H1 (cell line): ENCODE results near the gene RTN4RL1. TPM values are rescaled to one million over a fixed set of nuclear protein-coding genes. Genes with fewer than 3 reads are reported as not detected.
A peak's percentile ranks its signal among the peaks of the same experiment; 100 is the strongest.

Experiments
- CTCF ChIA-PET: fragments of 300-600 bp; sonication (Branson Sonifier 250); formaldehyde crosslinking; loops from one replicate; lab custom pipeline; 2021; ENCODE audit not compliant: partially characterized antibody; lab: Charles Lee
- POLR2A ChIA-PET: fragments of 300-600 bp; sonication (Branson Sonifier 250); formaldehyde crosslinking; loops from one replicate; lab custom pipeline; 2021; ENCODE audit warnings: inconsistent platforms; ENCODE audit not compliant: partially characterized antibody; lab: Charles Lee
- DNase-seq, 2 experiments: peaks; one replicate each; pipeline versions ENCODE4 v3.0.0 to v3.0.0-alpha.2; 2010 to 2022; ENCODE audit warnings: low spot score in 2 of 2, low read depth in 1 of 2, mixed read lengths in 1 of 2
- FAIRE-seq: peaks from 2 replicates; lab custom pipeline; 2011; peaks lifted over from hg19 to GRCh38; lab: Jason Lieb, UNC
- H2AFZ ChIP-seq: 2 replicates; pipeline ENCODE4 v1.8.1; 2012; ENCODE audit warnings: low read length, inconsistent platforms
- H2AK5ac ChIP-seq: 2 replicates; pipeline ENCODE4 v1.6.1; 2013; ENCODE audit warnings: low read depth, low read length
- H2BK120ac ChIP-seq: replicated peaks from 2 replicates; pipeline ENCODE3; 2013; ENCODE audit warnings: low read depth, low read length, inconsistent platforms
- H2BK12ac ChIP-seq: 2 replicates; pipeline ENCODE4 v1.6.1; 2013; ENCODE audit warnings: low read depth, low read length
- H2BK15ac ChIP-seq: 2 replicates; pipeline ENCODE4 v1.6.1; 2013; ENCODE audit warnings: low read length
- H2BK20ac ChIP-seq: 2 replicates; pipeline ENCODE4 v1.6.1; 2013; ENCODE audit warnings: low read length
- H2BK5ac ChIP-seq: 2 replicates; pipeline ENCODE4 v1.6.1; 2013; ENCODE audit warnings: low read depth, low read length
- H3K14ac ChIP-seq: 2 replicates; pipeline ENCODE4 v1.6.1; 2013; ENCODE audit warnings: inconsistent platforms; ENCODE audit not compliant: insufficient read length
- H3K18ac ChIP-seq: 2 replicates; pipeline ENCODE4 v1.6.1; 2013; ENCODE audit warnings: low read length; ENCODE audit errors: extremely low read depth
- H3K23ac ChIP-seq: 2 replicates; pipeline ENCODE4 v1.6.1; 2013; ENCODE audit warnings: inconsistent platforms; ENCODE audit not compliant: insufficient read length
- H3K23me2 ChIP-seq: 2 replicates; pipeline ENCODE4 v1.6.1; 2013; ENCODE audit warnings: low read depth, low read length
- H3K27ac ChIP-seq: 2 replicates; pipeline ENCODE4 v1.6.1; 2011; ENCODE audit warnings: low read depth, low read length, inconsistent platforms
- H3K27me3 ChIP-seq, 4 experiments: replicated peaks in 1 of 4; 1 replicate in 1 of 4; 2 replicates in 3 of 4; pipeline versions ENCODE4 v1.6.1 to v1.8.1; 2011 to 2013; ENCODE audit warnings: low read length in 3 of 4, mild to moderate bottlenecking in 3 of 4, inconsistent platforms in 2 of 4, mixed read lengths in 2 of 4, moderate library complexity in 1 of 4; ENCODE audit not compliant: control insufficient read depth in 3 of 4, insufficient read depth in 3 of 4; ENCODE audit errors: extremely low read depth in 1 of 4
- H3K36me3 ChIP-seq, 4 experiments: 2 replicates each; pipeline versions ENCODE4 v1.6.1 to v1.8.1; 2011 to 2013; ENCODE audit warnings: mild to moderate bottlenecking in 4 of 4, low read length in 3 of 4, moderate library complexity in 2 of 4, control low read depth in 1 of 4, inconsistent platforms in 1 of 4; ENCODE audit not compliant: insufficient read depth in 4 of 4, control insufficient read depth in 2 of 4
- H3K4ac ChIP-seq: replicated peaks from 2 replicates; pipeline ENCODE3; 2013; ENCODE audit warnings: low read length, low read depth, mixed read lengths, inconsistent platforms; ENCODE audit not compliant: insufficient read length
- H3K4me1 ChIP-seq, 4 experiments: replicated peaks in 1 of 4; 1 replicate in 1 of 4; 2 replicates in 3 of 4; pipeline versions ENCODE4 v1.6.1 to v1.8.1; 2011 to 2013; ENCODE audit warnings: low read length in 3 of 4, inconsistent platforms in 2 of 4, mixed read lengths in 1 of 4; ENCODE audit not compliant: insufficient read depth in 4 of 4, control insufficient read depth in 3 of 4
- H3K4me2 ChIP-seq, 2 experiments: 2 replicates each; pipeline versions ENCODE4 v1.6.1 to v1.8.1; 2011 to 2013; ENCODE audit warnings: low read depth in 2 of 2, low read length in 2 of 2, control low read depth in 1 of 2, inconsistent platforms in 1 of 2, mild to moderate bottlenecking in 1 of 2; ENCODE audit not compliant: insufficient read depth in 1 of 2
- H3K4me3 ChIP-seq, 4 experiments: fragments of 200-600, 300-600 bp in 1 of 4; sonication (generic), shearing (Covaris generic), sonication (Bioruptor Twin) in 1 of 4; 2 replicates each; pipeline versions ENCODE4 v1.5.1 to v1.8.1; 2011 to 2016; ENCODE audit warnings: low read length in 4 of 4, low read depth in 3 of 4, control low read depth in 2 of 4, inconsistent platforms in 2 of 4, mild to moderate bottlenecking in 2 of 4, mixed read lengths in 1 of 4, moderate library complexity in 1 of 4; ENCODE audit not compliant: insufficient read depth in 2 of 4; ENCODE audit errors: extremely low read depth in 1 of 4
- H3K56ac ChIP-seq: replicated peaks from 2 replicates; pipeline ENCODE3; 2013; ENCODE audit warnings: low read depth, mild to moderate bottlenecking, mixed read lengths, low read length, inconsistent platforms; ENCODE audit not compliant: insufficient read length
- H3K79me1 ChIP-seq: 2 replicates; pipeline ENCODE4 v1.6.1; 2013; ENCODE audit warnings: low read depth, low read length, control low read depth
- H3K79me2 ChIP-seq, 2 experiments: 2 replicates each; pipeline versions ENCODE4 v1.6.1 to v1.8.1; 2012 to 2013; ENCODE audit warnings: low read length in 2 of 2, mild to moderate bottlenecking in 2 of 2, inconsistent platforms in 1 of 2; ENCODE audit not compliant: insufficient read depth in 2 of 2, control insufficient read depth in 1 of 2
- H3K9ac ChIP-seq, 4 experiments: replicated peaks in 1 of 4; 1 replicate in 1 of 4; 2 replicates in 3 of 4; pipeline versions ENCODE4 v1.6.1 to v1.8.1; 2011 to 2013; ENCODE audit warnings: low read depth in 3 of 4, low read length in 3 of 4, control low read depth in 2 of 4, mild to moderate bottlenecking in 2 of 4, moderate library complexity in 2 of 4, inconsistent platforms in 1 of 4; ENCODE audit errors: extremely low read depth in 1 of 4
- H3K9me3 ChIP-seq, 2 experiments: 2 replicates each; pipeline versions ENCODE4 v1.6.1 to v1.8.1; 2012 to 2013; ENCODE audit warnings: mild to moderate bottlenecking in 2 of 2, moderate library complexity in 2 of 2, control low read depth in 1 of 2, inconsistent platforms in 1 of 2, low read depth in 1 of 2, low read length in 1 of 2, mixed read lengths in 1 of 2; ENCODE audit not compliant: insufficient read depth in 2 of 2
- H4K20me1 ChIP-seq, 2 experiments: replicated peaks in 1 of 2; 2 replicates each; pipeline versions ENCODE3 to v1.8.1; 2011 to 2013; ENCODE audit warnings: inconsistent platforms in 2 of 2, low read length in 2 of 2, mild to moderate bottlenecking in 1 of 2; ENCODE audit not compliant: insufficient read depth in 2 of 2, control insufficient read depth in 1 of 2
- H4K5ac ChIP-seq: 2 replicates; pipeline ENCODE4 v1.6.1; 2013; ENCODE audit warnings: low read length, low read depth, mixed read lengths, inconsistent platforms; ENCODE audit not compliant: insufficient read length
- H4K8ac ChIP-seq: 2 replicates; pipeline ENCODE4 v1.8.0; 2013; ENCODE audit warnings: mild to moderate bottlenecking, moderate library complexity, low read length, inconsistent platforms; ENCODE audit not compliant: insufficient read depth; ENCODE audit errors: extremely low read depth
- H4K91ac ChIP-seq: replicated peaks from 2 replicates; pipeline ENCODE3; 2013; ENCODE audit warnings: low read length, mixed read lengths, inconsistent platforms; ENCODE audit not compliant: insufficient read length
- ATF3 ChIP-seq: IDR thresholded peaks from 2 replicates; pipeline ENCODE4 v1.6.1; 2011; ENCODE audit warnings: low read depth, mild to moderate bottlenecking, low read length; ENCODE audit not compliant: insufficient read depth
- CBX8 ChIP-seq: fragments of 300-800, 300-1000 bp; sonication (generic); IDR thresholded peaks from 2 replicates; pipeline ENCODE4 v1.7.1; 2016; ENCODE audit warnings: low read depth, low read length, borderline replicate concordance
- EZH2 ChIP-seq: fragments of 200-600 bp; sonication (generic); IDR thresholded peaks from 2 replicates; pipeline ENCODE4 v1.7.1; 2012; ENCODE audit warnings: low read depth, mild to moderate bottlenecking, moderate library complexity, low read length, inconsistent platforms; ENCODE audit not compliant: severe bottlenecking
- GTF2F1 ChIP-seq: IDR thresholded peaks from 2 replicates; pipeline ENCODE4 v1.6.1; 2012; ENCODE audit warnings: low read depth, low read length, improper control_type of control experiment, borderline replicate concordance
- HDAC6 ChIP-seq: IDR thresholded peaks from one replicate; pipeline ENCODE4 v1.7.1; 2012; ENCODE audit warnings: low read depth, mild to moderate bottlenecking, inconsistent platforms, low read length, moderate library complexity
- KDM4A ChIP-seq: IDR thresholded peaks from one replicate; pipeline ENCODE4 v1.7.1; 2012; ENCODE audit warnings: low read depth, mild to moderate bottlenecking, moderate library complexity, low read length, inconsistent platforms; ENCODE audit not compliant: severe bottlenecking
- RAD21 ChIP-seq, 2 experiments: IDR thresholded peaks in 1 of 2; conservative IDR thresholded peaks in 1 of 2; 2 replicates each; pipeline ENCODE4 v1.6.1; 2011; ENCODE audit warnings: low read depth in 2 of 2, low read length in 2 of 2, improper control_type of control experiment in 1 of 2, inconsistent platforms in 1 of 2, mild to moderate bottlenecking in 1 of 2, moderate library complexity in 1 of 2
- RXRA ChIP-seq: IDR thresholded peaks from 2 replicates; pipeline ENCODE4 v1.6.1; 2011; ENCODE audit warnings: low read depth, mild to moderate bottlenecking, low read length, moderate library complexity; ENCODE audit not compliant: insufficient read depth
- SIRT6 ChIP-seq: IDR thresholded peaks from one replicate; pipeline ENCODE4 v1.7.1; 2012; ENCODE audit warnings: low read length, inconsistent platforms
- WGBS, 2 experiments: shearing (Covaris generic) in 1 of 2; methylation state at CpG; one replicate each; pipeline versions ENCODE4 v1.1.6 to v1.1.7; 2013 to 2015; ENCODE audit warnings: low lambda C conversion rate in 2 of 2, mixed read lengths in 2 of 2, inconsistent platforms in 1 of 2, low coverage in 1 of 2, missing lambda C conversion rate in 1 of 2; ENCODE audit not compliant: insufficient replicate concordance in 2 of 2, insufficient coverage in 1 of 2, insufficient read length in 1 of 2; ENCODE audit errors: extremely low coverage in 1 of 2, missing lambda C conversion rate in 1 of 2; 5-methylcytosine and 5-hydroxymethylcytosine counted together
- polyA plus RNA-seq, 7 experiments: library from polyadenylated mRNA; depleted of rRNA in 3 of 7; stranded (reverse) in 5 of 7; unstranded in 2 of 7; fragments of >200 nt in 5 of 7; fragments of 200-250 nt in 2 of 7; gene quantifications; 1 replicate in 5 of 7; 2 replicates in 1 of 7; 4 replicates in 1 of 7; pipeline versions ENCODE4 v1.2.1 to v1.2.3, GENCODE V29; 2011 to 2013; ENCODE audit warnings: missing spikeins in 2 of 7, mixed read lengths in 2 of 7
- total RNA-seq: library from RNA; stranded (reverse); fragmentation: NEBNext Ultra II Directional; extraction: Animal tissue kit (Norgen Biotek cat#: 25700); gene quantifications from 2 replicates; pipeline ENCODE4 v1.2.1, GENCODE V29; 2021

Gene RTN4RL1
- total and polyA plus RNA-seq, 2 of the 8 experiments (the other 6 are each of a cell fraction or from before 2014, with no cell fraction given) = 0.09 TPM; not detected in 1

- H3K4me3 ChIP-seq = no peak overlapping the region
- peaks cover 0 to 13% (median 9%) of the 10 kb centered on the region in 4 experiments; a peak in 6 of 7 replicates for H3K4me1 ChIP-seq
- H2BK20ac ChIP-seq = no peak overlapping the region
- ChIA-PET CTCF (interaction anchor here (1.0 to 7.6 kb wide), 17 partner anchors 9 to 189 kb away, joined by 3 to 58 read pairs (median 6); partner anchors contain the start of gene HIC1), POLR2A (interaction anchor here (0.6 to 1.0 kb wide), 2 partner anchors 109 to 255 kb away, joined by 3 read pairs; no protein-coding TSS in a partner anchor)
- H2BK12ac ChIP-seq = 0 out of 2 replicates have a peak overlapping the region, but pooled peaks have one; percentile 14
- peak overlapping the region; percentile 58; the same call in 1 of the 2 replicates for H2AK5ac ChIP-seq
- H3K36me3 ChIP-seq = peaks cover 0 to 4% (median 0%) of the 10 kb centered on the region in 4 experiments; a peak in 2 of 8 replicates
- no peak overlapping the region for H4K8ac ChIP-seq
- no peak overlapping the region for H2BK120ac ChIP-seq
- H3K23ac ChIP-seq = no peak overlapping the region
- H2BK5ac ChIP-seq = no peak overlapping the region
- H3K27me3 ChIP-seq = peaks cover 4 to 27% (median 21%) of the 10 kb centered on the region in 4 experiments
- peaks cover 6 to 8% of the 10 kb centered on the region in 2 experiments for H4K20me1 ChIP-seq
- H3K56ac ChIP-seq = no peak overlapping the region
- WGBS, 2 experiments = 83% methylated on average over 16 of the region's 16 CpGs; no CpG with 5 or more reads in 1 of the 2 experiments
- no peak overlapping the region for H4K5ac ChIP-seq
- H4K91ac ChIP-seq = no peak overlapping the region
- H3K27ac ChIP-seq = no peak overlapping the region
- no peaks in the 10 kb centered on the region for H3K9me3 ChIP-seq
- H2AFZ ChIP-seq = no peak overlapping the region
- FAIRE-seq (no peak), DNase-seq (no peak)
- no peaks in the 10 kb centered on the region for H3K23me2 ChIP-seq
- H3K4me2 ChIP-seq = peak overlapping the region in 1 of 2 experiments; percentile 7; a peak in 1 of 4 replicates
- H2BK15ac ChIP-seq = no peak overlapping the region
- H3K14ac ChIP-seq = no peak overlapping the region
- no peak overlapping the region for H3K9ac ChIP-seq
- H3K4ac ChIP-seq = no peak overlapping the region
- H3K18ac ChIP-seq = no peak overlapping the region
- no peaks in the 10 kb centered on the region for H3K79me1 ChIP-seq
- H3K79me2 ChIP-seq = no peaks in the 10 kb centered on the region
- TF ChIP-seq RAD21 (IDR thresholded peaks at IDR 0.05 in 1 of 2, conservative IDR thresholded peaks at IDR 0.05 in 1 of 2; ENCODE audit: low read depth in 2 of 2, low read length in 2 of 2) (no peak), ATF3 (no peak), SIRT6 (no peak), GTF2F1 (no peak), KDM4A (no peak), EZH2 (no peak), HDAC6 (no peak), CBX8 (no peak), RXRA (no peak)
Observed at GRCh38 chr17:2063261-2064146, 38.4 kb upstream of the RTN4RL1 start.
